BJ (cell line): ENCODE data around the gene FPGS. TPM values are rescaled to one million over a fixed set of nuclear protein-coding genes. Genes with fewer than 3 reads are reported as not detected.

Experiments used
- CTCF ChIA-PET: fragments of 350-600 bp; formaldehyde crosslinking; extraction: SDS; loops from one replicate; lab custom pipeline; 2021; ENCODE audit warnings: antibody characterized with exemption, inconsistent platforms; lab: Yijun Ruan, JAX
- POLR2A ChIA-PET: fragments of 300-600 bp; sonication (Branson Sonifier 250); formaldehyde crosslinking; extraction: SDS; loops from one replicate; lab custom pipeline; 2021; ENCODE audit warnings: antibody characterized with exemption; lab: Charles Lee
- DNase-seq: peaks from one replicate; pipeline ENCODE4 v3.0.0-alpha.2; 2011; ENCODE audit warnings: low read depth
- H3K27me3 ChIP-seq: 2 replicates; pipeline ENCODE4 v1.6.0; 2011; ENCODE audit warnings: low read length; ENCODE audit not compliant: control insufficient read depth, insufficient read depth
- H3K36me3 ChIP-seq: 2 replicates; pipeline ENCODE4 v1.5.1; 2011; ENCODE audit warnings: low read length; ENCODE audit not compliant: control insufficient read depth, insufficient read depth
- H3K4me3 ChIP-seq: 2 replicates; pipeline ENCODE4 v1.5.1; 2011; ENCODE audit warnings: low read depth, mild to moderate bottlenecking, control low read depth, low read length
- polyA plus RNA-seq: library from polyadenylated mRNA; depleted of rRNA; stranded (reverse); fragments of >200 nt; gene quantifications from 2 replicates; pipeline ENCODE4 v1.2.3, GENCODE V29; 2011
- TF ChIP-seq, protein P1 (sequence below): IDR thresholded peaks from 2 replicates; pipeline ENCODE4 v1.5.1; 2011; ENCODE audit warnings: low read depth, mild to moderate bottlenecking, control low read depth, inconsistent platforms, low read length, moderate library complexity; ENCODE audit not compliant: insufficient read depth

The FPGS gene
- polyA plus RNA-seq, 1 experiment = 61.9 TPM

DNA sequence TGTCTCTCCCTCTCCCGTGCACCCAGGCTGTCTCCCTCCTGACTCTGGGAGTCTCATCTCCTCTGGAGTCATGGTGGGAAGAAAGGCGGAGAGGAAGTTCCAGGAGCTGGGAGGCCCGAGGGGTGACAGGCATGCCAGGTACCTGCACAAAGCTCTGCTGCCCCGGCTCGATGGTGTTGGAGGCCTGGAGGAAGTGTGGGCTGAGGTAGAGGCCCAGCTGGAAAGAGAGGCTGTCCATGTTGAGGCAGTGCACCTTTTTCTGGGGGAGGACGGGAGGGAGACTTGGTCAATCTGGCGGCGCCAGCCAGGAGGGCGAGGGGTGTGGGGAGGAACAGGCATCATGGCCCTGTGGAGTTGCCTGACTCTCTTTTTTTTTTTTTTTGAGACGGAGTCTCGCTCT, 15.9 kb downstream of the FPGS start:
- TF ChIP-seq, protein P1, sequence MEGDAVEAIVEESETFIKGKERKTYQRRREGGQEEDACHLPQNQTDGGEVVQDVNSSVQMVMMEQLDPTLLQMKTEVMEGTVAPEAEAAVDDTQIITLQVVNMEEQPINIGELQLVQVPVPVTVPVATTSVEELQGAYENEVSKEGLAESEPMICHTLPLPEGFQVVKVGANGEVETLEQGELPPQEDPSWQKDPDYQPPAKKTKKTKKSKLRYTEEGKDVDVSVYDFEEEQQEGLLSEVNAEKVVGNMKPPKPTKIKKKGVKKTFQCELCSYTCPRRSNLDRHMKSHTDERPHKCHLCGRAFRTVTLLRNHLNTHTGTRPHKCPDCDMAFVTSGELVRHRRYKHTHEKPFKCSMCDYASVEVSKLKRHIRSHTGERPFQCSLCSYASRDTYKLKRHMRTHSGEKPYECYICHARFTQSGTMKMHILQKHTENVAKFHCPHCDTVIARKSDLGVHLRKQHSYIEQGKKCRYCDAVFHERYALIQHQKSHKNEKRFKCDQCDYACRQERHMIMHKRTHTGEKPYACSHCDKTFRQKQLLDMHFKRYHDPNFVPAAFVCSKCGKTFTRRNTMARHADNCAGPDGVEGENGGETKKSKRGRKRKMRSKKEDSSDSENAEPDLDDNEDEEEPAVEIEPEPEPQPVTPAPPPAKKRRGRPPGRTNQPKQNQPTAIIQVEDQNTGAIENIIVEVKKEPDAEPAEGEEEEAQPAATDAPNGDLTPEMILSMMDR = no peak
- peaks cover 39% of the 10 kb centered on the region for H3K36me3 ChIP-seq
- no peak overlapping the region for H3K4me3 ChIP-seq
- ChIA-PET CTCF (interaction anchor here (0.7 to 1.6 kb wide), 2 partner anchors 9 to 51 kb away, joined by 3 to 4 read pairs; no protein-coding TSS in a partner anchor), POLR2A (no interaction called here)
- H3K27me3 ChIP-seq = no peaks in the 10 kb centered on the region
- no peak for DNase-seq

DNA sequence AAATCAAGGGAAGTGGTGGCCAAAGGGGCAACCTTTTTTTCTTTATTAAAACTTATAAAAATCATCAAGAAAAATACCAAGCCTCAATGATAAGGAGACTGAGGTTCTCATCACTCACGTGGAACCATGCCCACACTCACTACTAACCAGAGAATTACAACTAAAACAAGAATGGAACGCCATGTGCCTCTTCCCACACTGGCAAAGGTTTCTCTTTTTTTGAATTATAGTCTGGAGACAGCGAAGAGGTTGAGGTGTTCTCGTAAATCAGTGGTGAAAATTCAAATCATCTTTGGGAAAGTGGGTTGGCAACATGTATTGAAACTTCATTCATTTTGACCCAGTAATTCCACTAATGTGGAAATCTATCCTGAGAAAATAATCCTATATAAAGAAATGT, 19.4 kb downstream of the FPGS start:
- ChIA-PET CTCF (interaction anchor here (0.6 kb wide), 1 partner anchor 352 kb away, joined by 3 read pairs; no protein-coding TSS in a partner anchor), POLR2A (no interaction called here)
- H3K4me3 ChIP-seq = no peak overlapping the region
- H3K27me3 ChIP-seq = no peaks in the 10 kb centered on the region
- TF ChIP-seq, protein P1 = no peak
- DNase-seq = no peak
- peaks cover 39% of the 10 kb centered on the region for H3K36me3 ChIP-seq

DNA sequence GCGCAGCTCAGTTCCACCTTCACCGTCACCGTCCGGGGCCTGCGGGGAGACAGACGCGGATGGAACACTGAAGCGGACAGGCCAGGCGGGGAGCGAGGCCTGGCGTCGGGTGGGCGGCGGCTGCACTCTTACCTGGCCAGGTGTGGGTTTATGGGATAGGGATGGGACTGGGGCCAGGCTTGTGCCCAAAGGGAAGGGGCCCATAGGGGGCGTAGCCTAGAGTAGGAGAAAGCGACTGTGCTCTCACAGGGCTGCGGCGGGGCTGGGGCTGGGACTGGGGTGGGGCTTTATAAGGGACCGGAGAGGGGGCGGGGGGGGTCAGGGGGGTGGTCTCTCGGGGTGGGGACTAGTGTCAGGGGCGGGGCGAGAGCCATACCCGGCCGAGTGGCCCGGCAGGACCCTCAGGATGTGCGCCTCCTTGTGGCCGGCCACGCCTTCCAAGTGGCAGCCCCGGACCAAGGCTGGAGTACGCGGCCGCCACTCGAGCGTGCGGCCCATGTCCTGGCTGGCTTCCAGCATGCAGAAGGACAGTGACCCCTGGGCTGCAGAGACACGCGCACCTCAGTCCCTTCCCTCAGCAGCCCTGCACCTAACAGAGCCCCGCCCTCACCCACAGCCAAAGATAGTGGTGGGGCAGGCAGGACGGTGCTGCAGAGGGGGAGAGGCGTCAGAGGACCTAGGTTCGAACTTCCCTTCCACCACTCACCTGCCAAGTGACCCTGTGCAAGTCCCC, 22.8 kb downstream of the FPGS start:
- CTCF ChIA-PET = interaction anchor here (1.0 to 1.4 kb wide), 2 partner anchors 20 to 45 kb away, joined by 3 to 5 read pairs; no protein-coding TSS in a partner anchor
- no peak for DNase-seq
- TF ChIP-seq, protein P1 = peak; percentile 35
- POLR2A ChIA-PET = no interaction called here
- H3K36me3 ChIP-seq = peaks cover 22% of the 10 kb centered on the region
- H3K27me3 ChIP-seq = no peaks in the 10 kb centered on the region
- no peak overlapping the region for H3K4me3 ChIP-seq

DNA sequence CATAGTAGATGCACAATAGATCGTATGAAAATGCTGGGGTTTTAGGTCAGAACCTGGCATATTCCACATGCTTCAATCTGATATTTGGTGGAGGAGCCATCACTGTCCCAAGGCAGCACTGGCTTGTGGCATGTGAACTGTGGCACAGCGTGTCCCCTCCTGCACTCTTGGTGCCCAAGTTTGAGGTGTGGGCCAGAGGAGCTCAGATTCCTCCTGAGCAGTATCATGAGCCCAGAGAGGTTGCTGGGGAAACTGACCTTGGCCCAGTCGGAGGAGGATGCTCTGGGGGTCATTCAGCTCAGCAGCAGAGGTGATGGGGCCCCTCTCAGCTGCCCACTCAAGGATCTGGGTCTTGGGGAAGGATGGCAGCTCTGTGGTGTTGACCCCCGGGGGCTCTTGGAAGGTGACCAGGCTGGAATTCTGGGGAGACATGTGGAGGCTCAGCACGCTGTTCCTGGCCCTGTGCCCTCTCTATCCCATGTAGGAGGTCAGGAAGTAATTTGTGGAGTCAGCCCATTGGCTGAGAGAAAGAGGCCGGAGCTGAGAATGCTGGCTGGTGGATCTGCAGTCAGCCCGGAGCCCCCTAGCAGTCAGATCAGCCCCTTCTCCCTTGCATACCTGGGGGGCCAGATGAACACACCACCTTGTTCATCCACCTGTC, 23.7 kb downstream of the FPGS start:
- TF ChIP-seq, protein P1 = no peak
- ChIA-PET POLR2A (no interaction called here), CTCF (interaction anchor here (0.8 to 1.0 kb wide), 2 partner anchors 41 to 44 kb away, joined by 3 read pairs; partner anchors contain the start of gene CDK9)
- Histone ChIP-seq H3K4me3 (no peak overlapping the region), H3K27me3 (no peaks in the 10 kb centered on the region), H3K36me3 (peaks cover 19% of the 10 kb centered on the region)
- DNase-seq = no peak
